ENCODE data around the gene COL25A1.

COL25A1 gene

DNA sequence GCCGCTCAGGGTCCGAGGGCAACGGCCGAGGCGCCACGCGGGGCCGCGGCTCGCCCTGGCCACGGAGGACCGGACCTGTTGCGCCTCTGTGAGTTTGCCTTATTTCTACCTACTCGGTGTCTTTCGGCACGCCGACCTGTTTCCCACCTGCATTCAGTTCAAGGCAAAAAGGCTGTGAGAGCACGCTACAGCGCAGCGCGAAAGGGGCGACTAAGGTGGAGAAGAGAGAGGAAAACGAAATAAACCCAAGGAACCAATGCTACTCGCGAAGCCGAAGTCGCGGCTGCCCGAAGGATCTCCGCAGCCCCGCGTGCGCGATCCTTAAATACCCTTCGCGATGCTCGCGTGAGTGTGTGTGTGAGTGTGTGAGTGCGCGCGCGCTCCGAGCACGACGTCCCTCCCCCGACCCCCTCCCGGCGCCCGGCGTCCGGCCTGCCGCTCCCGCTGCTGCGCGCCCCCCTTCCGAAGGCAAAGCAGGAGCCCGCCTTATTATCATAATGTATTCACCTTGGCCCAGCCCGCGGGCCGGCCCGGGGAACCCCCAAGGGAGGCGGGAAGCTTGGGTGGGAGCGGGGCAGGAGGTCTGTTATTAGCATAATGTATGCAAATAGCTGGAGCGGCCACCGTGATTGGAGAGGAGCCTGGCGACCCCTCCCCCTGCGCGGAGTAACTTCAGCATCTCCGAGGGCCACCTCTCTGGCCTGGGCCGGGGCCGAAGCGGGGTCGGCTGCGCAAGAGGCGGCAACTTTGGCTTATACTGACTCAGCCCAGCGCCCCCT lies at the start of gene COL25A1:
COL25A1 (minus strand) TSS at position 298 of the 779 bp plus-strand sequence.
- peak; percentile 57 to 70 for DNase-seq

GRCh38 chr4:109350121-109350520 lies 47.7 kb upstream of the COL25A1 start:
- no peak for DNase-seq

DNA sequence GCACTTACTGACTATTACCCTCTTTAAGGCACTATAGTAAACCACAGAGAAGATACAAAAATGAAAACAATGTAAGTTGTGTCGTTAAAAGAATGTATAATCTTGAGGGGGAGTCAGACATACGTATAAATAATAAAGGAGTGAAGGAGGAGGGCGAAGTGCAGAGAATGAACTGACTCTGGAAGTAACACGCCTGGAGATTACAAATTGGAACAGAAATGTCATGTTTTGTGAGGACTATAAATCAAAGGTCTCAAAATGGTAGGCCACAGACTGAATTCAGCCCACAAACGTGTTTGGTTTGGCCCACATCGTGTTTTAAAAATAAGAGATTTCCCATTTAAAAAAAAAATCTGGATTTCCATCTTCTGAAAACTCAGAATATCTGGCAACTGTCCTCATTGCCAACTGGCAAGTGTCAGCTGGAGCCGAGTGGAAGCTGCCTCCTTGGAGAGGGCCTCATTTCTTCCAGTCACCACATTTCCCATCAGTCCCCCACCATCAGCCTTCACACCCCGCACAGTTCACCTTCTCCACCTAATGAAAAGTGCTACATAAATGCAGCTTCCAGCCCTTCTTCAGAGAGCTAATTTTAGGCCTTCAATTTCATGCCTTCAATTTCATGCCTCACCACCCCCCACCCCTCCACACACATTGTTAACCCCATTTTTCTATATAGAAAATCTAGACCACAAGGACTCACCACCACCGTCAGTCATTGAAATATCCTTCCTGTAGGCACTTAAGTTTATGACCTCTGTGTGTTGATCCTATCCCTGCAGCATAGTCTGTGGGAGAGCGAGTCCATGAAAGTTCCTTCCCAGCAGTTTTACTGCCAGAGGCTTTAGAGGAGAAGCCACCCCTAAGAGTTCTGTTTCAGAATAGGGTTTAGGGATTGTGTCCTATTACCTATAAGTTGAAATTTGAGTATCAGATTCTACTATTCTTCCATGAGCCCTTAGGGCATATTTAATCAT lies 32.0 kb upstream of the COL25A1 start:
- no peak for DNase-seq

GRCh38 chr4:109332926-109333464 lies 30.5 kb upstream of the COL25A1 start:
- peak in 1 of 2 experiments; percentile 5 for DNase-seq

DNA sequence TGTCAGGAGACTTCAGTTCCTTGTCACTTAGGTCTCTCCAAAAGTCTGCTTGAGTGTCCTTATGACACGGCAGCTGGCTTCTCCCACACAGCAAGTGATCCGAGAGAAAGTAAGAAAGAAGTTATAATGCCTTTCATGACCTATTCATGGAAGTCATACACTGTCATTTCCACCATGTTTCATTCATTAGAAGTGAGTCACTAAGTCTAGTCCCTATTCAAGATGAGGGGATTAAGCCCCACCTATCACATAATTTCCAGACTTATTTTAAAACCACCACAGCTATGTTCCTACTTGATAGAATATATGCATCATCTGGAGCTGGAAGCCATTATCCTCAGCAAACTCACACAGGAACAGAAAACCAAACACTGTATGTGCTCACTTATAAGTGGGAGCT lies 25.2 kb upstream of the COL25A1 start:
- DNase-seq: no peak

DNA sequence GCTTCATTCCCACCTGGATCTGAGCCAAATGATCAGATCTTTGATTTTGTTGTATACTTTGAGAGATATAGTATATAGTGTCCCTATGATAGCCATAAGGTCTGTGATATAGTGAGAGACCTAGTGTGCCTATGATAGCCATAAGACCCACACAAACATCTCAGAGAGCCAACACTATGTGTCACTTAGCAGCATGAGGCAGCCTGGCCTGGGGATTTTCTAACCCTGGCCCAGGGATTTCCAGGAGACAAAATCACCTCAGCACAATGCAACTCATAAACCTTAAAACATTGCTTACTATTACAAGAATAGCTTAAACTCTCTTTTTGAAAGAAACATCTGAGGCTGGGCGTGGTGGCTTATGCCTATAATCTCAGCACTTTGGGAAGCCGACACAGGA lies 23.2 kb upstream of the COL25A1 start:
- no peak for DNase-seq

- no peak for DNase-seq
Observed at GRCh38 chr4:109323348-109323747, 20.9 kb upstream of the COL25A1 start.

DNA sequence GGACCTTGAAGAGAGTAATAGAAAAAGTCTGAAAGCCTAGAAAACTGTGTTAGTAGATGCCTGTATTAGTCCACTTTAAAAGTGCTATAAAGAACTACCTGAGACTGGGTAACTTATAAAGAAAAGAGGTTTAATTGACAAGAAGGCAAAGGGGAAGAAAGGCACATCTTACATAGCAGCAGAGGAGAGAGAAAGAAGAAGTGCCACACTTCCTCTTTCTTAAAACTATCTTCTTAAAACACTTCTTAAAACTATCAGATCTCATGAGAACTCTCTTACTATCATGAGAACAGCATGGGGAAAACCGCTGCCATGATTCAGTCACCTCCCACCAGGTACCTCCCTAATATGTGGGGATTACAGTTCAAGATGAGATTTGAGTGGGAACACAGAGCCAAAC lies 18.8 kb upstream of the COL25A1 start:
- no peak for DNase-seq

- no peak for DNase-seq
Observed at GRCh38 chr4:109319684-109320083, 17.2 kb upstream of the COL25A1 start.

DNA sequence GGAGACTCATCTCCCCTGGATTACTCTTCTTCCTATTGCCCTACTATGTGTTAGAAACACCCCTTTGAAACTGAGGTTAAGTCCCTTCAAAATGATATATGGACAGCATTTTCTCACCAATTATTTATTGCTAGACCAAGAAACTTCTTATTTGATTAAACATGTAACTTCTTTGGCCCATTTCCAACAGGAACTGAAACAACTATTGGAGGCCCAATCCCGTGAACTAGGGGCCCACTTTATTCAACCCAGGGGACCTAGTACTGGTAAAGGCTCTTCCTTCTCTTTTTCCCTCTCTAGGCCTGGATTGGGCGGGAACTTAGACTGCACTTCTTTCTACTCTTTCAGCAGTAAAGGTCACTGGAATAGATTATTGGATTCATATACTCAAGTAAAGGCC lies 16.7 kb upstream of the COL25A1 start:
- DNase-seq: no peak

- no peak for DNase-seq
Observed at GRCh38 chr4:109315818-109316217, 13.4 kb upstream of the COL25A1 start.

DNA sequence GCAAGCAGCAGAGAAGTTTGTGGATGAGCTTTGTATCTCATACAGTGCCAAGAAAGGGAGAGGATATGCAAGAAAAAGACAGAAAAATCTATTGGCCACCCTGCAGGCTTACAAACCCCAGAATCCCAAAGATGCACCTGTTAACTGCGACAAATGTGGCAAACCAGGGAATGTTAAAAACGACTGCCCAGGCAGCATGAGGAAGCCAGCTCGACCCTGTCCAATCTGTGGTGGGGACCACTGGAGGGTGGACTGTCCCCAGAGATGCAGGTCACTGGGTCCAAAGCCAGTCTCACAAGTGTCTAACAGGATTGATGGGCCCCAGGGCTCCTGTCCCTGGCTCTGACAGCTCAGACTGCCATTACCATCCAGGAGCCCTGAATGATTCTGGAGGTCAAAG lies 12.9 kb upstream of the COL25A1 start:
- no peak for DNase-seq

DNA sequence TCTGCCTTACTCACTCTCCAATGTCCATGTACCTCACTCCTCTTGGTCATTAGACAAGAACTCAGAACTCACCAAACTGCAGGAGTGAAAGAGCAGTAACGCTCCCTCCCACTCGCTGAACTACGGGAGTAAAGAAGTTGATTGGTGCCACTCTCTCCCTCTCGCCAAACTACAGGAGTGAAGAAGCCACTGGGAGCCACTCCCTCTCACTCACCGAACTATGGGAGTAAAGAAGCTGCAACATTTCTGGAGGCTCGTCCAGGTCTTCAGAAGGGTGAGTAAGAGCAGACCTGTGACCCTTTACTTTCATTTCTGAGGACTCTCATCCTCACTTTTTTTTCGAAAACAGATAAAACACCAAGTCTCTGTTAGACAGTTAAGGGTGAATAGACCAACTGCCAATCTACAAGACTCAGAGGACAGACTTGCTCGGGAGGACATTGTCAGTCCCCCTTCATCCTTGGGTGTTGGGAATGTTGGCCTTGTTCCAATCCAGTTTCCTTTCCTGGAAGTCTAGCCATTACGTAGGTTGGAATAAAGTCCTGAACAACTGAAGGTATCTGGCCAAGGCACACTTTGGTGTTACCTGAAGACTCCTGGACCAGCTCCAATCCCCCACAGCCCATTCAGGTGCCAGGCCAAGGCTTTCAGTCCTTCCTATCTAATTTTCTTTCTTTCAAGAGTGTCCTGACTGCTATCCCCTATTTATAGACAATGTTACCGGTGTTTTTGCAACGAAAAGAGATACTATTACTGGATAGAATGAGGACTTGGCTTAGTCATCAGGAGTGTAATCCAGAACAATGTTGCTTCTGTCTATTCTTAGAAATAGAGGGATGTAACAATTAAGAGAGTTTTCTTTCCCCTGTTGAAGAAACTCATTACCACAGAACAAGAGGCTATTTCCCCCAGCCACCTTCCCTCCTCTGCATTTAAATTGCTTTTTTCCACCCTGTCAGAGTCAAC lies 11.0 kb upstream of the COL25A1 start:
- no peak for DNase-seq

- no peak for DNase-seq
Observed at GRCh38 chr4:109303140-109303496, 660 bp upstream of the COL25A1 start.

DNA sequence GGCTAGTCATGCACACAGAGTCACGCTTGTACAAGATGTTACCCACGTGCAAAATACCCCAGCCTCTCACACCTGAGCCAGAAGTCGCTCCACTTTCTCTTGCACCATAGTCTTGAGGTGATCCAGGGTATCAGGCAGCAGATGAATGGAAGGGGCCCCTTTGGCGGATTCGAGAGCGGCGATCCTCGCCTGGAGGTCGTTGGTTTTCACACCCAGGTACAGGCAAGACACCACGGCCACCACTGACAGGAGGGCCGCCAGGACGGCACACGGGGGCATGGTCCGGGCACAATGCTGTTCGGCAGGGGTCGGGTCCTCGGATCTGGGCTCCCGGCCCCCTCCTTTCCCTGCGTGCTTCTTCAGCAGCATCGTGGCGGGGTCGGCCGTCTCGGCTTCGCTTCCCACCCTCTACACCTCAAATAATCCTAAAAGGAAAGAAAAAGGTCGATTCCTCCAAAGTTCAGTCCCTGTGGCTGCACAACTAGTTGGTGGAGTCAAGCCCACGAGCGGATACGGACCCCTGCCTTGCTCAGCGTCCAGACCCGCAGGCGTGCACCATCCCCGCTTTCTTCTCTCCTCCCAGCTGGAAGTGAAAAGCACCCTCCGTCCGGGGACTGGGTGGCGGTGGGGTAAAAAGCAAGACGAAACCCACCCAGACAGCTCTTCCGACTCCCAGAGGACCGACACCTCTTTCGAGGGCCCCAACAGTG lies 652 bp downstream of the COL25A1 start:
- no peak for DNase-seq

GRCh38 chr4:109298279-109299010 lies 4.0 kb downstream of the COL25A1 start:
- no peak for DNase-seq

DNA sequence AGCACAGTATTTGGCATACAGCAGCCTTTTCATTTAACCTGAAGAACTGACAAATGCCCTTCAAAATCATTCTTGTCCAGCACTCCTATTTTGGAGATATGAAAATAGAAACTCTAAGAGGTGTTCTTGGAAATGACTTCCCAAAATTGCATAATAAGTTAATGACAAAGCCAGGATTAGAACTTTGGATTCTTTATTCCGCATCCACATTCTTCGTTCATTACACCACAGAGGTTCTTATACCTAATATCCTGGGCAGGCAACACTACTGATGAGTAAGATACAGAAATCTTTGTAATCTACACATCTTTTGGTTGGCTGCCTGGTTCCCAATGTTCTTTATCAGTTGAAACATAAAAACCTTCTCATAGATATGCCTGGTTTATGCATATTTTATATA lies 5.9 kb downstream of the COL25A1 start:
- no peak for DNase-seq

DNA sequence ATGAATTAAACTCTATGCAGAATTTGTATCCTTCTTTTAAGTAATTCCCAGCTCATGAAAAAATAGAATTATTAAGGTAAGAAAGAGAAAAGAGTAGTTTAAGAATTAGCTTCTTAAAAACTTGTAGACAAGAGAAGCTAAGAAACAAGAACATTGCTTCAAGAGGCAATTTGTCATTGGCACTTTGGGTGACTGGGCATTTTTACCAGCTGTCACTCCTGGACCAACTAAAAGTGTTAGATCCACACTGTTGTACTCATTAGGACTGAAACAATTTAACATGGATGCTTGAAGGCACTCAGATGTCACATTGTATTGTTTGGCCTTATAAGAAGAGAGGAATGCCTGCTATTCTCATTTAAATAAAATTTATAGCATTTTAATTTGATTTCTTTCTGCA lies 7.4 kb downstream of the COL25A1 start:
- no peak for DNase-seq

DNA sequence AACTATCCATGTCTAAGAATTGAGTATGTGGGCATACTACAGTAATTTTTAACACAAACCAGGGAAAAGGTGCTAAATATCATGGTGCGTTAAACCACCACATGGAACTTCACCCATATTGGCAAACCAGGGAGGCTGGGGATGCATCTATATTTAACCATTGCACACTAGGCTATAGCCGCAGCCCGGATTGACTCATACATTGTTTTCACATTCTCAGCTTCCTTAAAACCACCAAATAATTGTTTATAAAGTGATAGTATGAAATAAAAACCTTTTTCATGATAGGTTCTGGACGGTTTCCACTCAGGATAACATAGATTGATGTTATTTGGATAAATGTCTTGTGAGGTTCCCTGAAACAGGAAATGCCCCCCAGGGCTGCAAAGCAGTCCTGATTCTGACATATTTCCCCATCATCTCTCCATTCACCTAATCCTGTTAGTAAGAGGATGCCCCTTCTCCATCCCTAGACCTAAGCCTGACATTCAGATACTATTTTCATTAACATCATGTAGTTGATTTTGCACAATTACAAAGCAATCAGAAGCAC lies 7.9 kb downstream of the COL25A1 start:
- no peak for DNase-seq

- DNase-seq: no peak
Observed at GRCh38 chr4:109294006-109294405, 8.5 kb downstream of the COL25A1 start.

Data from NCI-H1930 (cell line).